Right ventricle myocardium inferior (tissue), 1 donor: ENCODE data around the gene NCF2. TPM values are rescaled to one million over a fixed set of nuclear protein-coding genes. Genes with fewer than 3 reads are reported as not detected.
A peak's percentile ranks its signal among the peaks of the same experiment; 100 is the strongest.
"Not testable (repeated sequence)": the region's sequence is repeated elsewhere in the genome, so short reads cannot be mapped to it uniquely, and the experiment has no call there.

Experiments
- ATAC-seq: fragments of 200-7000 bp; cut with Tn5 transposase; one replicate; pipeline ENCODE4 v1.9.1; 2020; ENCODE audit warnings: mild to moderate bottlenecking, moderate library complexity
- DNase-seq: peaks from one replicate; pipeline ENCODE4 v3.0.0; 2021; ENCODE audit errors: missing footprints
- intact Hi-C: fragments of 100-400 bp; cut with DNase I; formaldehyde crosslinking; loops from one replicate; pipeline ENCODE4 v1.11.0; 2022
- long read RNA-seq: library from polyadenylated mRNA; unstranded; transcript quantifications from one replicate; pipeline ENCODE4 v2.0.0, GENCODE V29; 2021
- total RNA-seq: library from RNA; stranded (reverse); fragmentation: NEBNext Ultra II Directional; extraction: Animal tissue kit (Norgen Biotek cat#: 25700); gene quantifications from one replicate; pipeline ENCODE4 v1.2.1, GENCODE V29; 2021
- donor health status: DM: no; HTN: yes; CAD: no; lungs with severe emphysema.

The NCF2 gene, protein sequence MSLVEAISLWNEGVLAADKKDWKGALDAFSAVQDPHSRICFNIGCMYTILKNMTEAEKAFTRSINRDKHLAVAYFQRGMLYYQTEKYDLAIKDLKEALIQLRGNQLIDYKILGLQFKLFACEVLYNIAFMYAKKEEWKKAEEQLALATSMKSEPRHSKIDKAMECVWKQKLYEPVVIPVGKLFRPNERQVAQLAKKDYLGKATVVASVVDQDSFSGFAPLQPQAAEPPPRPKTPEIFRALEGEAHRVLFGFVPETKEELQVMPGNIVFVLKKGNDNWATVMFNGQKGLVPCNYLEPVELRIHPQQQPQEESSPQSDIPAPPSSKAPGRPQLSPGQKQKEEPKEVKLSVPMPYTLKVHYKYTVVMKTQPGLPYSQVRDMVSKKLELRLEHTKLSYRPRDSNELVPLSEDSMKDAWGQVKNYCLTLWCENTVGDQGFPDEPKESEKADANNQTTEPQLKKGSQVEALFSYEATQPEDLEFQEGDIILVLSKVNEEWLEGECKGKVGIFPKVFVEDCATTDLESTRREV
- total RNA-seq: 6.7 TPM
- long read RNA-seq, partial matches to known transcripts: 0 of 4 reads
- long read RNA-seq, other reads (novel, unspliced or antisense): 1 of 4 reads

DNA sequence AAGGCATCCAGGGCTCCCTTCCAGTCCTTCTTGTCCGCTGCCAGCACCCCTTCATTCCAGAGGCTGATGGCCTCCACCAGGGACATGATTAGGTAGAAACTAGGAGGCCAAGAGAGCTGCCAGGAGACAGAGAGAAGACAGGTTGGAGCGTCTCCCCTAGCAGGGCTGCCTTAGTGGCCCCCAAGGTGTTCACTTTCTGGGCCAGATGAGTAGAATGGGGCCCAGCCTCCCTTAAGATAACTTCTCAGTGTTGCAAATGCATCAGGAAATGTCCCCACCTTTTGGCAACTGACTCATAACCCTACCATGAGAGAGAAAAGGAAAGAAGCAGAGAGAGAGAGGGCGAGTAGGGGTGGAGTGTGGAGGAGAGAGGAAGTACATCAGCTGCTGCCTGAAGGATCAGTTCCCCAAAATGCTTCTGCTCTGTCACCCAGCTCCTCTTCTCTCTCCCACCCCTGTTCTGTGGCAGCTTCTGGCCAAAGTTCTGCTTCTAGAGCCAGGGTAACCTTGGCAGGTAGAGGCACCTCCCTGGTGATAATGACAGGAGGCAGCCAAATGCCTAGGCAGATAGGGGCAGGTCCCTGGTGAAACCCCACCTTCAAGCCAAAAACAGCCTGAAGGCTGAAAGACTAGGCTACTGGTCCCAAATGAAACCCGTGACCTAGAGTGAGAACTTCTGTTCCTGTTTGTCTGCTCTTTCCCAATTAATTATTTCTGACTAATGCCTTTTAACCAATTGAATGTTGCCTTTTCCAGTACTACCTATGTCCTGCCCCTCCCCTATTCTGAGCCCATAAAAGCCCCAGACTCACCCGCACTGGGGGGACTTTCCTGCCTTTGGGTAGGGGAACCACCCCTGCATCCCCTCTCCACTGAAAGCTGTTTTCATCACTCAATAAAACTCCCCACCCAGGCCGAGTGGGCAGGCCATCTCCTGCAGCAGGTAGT lies at the start of gene NCF2:
NCF2 (minus strand) TSS at position 216 of the 948 bp plus-strand sequence; CDS start at position 86, 130 bp downstream.
- peak; percentile 67 for ATAC-seq
- intact Hi-C loops: no loop called here
- DNase-seq: no peak

DNA sequence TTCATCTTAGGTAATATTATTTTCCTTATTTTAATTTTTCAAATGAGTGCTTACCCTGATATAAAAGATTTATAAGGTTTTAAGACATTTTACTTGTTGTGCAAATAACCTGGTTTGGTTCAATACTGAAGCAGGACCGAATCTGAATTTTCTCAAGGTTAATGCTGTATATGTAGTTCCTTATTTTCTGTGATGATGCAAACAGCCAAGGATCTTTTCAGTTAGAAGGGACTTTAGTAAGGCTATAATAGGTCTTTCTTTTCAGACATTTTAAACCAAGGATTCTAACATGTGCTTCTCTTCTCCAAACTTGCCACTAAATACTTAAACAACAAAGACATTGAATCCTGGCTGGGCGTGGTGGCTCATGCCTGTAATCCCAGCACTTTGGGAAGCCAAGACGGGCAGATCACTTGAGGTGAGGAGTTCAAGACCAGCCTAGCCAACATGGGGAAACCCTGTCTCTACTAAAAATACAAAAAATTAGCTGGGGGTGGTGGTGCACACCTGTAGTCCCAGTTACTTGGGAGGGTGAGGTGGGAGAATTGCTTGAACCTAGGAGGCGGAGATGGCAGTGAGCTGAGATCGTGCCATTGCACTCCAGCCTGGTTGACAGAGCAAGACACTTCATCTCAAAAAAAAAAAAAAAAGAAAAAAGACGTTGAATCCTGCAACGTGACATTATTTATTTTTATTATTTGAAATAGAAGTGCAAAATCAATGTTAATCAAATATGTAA lies 48.6 kb upstream of the NCF2 start:
- ATAC-seq (no peak), DNase-seq (no peak)
- intact Hi-C loops: no loop called here

DNA sequence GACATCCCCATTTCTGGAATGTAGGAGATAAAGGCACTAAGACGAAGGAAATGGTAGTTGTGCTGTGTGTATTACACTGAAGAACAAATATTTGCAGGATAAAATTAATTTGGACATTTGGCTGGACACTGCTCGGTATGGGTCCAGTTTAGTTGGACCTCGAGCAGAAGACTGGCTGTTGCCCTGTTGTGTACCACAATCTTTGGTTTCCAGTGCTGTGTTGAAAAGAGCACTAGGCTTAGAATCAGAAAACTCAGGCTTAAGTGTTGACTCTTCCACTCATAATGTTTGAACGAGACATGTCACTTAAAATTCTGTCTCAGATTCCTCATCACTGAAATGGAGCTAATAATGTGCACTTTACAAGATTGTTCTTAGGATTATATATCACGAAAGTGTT lies 46.5 kb upstream of the NCF2 start:
- intact Hi-C loops: loop anchor here (2.0 kb wide), 1 partner anchor 18 kb away; no protein-coding TSS in a partner anchor
- no peak for ATAC-seq
- DNase-seq: no peak

DNA sequence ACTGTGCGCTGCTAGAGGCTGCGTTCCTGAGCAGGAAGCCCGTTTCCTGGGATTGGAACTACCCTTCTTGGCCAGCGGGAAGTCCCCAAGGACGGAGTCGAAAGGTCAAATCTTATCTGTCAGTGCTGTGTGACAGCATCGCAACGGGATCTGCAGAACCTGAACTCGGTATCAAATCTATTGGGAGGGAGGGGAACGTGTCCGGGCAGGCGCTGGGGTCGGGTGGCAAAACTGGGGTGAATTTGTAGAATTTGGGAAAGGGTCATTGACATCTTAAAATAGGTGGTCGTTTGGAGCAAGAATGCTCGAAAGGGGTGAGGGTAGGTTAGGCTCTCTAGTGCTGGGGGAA lies 46.0 kb upstream of the NCF2 start:
- DNase-seq: no peak
- intact Hi-C loops: loop anchor here (2.0 kb wide), 1 partner anchor 18 kb away; no protein-coding TSS in a partner anchor
- ATAC-seq: no peak

DNA sequence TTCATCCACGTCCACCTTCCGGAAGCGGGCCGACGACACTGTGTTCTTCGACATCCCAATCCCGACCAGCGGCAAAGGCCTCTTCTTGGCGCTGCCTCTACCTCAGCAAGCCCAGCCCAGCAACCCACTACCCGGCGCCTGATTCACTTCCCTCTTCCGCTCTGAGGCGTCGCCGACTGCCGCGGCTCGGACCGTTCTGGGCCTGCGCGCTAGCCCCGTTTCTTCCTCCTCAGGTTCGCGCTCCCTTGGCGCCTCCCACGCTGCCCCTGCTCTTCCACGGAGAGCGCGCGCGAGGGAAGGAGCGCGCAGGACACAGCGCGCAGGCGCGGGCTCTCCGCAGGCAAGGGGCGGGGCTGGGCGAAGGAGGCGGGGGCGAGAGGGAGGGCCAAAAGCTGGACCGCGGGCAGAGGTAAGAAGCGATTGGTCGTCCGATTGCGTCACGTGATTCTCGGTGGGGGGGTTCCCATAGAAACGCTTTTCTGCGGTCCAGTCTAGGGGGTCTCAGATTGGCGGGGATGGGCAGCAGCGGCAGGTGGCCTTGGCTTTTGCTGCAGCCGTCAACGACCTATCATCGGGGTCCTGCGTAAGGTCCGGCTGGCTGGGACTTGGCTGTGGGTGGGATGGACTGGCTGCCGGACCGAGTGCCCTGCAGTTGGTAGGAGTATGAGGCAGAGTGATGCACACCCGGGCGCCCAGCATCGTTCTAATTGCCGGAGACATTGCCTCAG lies 45.5 kb upstream of the NCF2 start, which contains the start of gene ARPC5:
ARPC5 (minus strand) TSS at position 178 of the 728 bp plus-strand sequence; CDS start at position 54, 124 bp downstream.
- DNase-seq (peak; percentile 99), ATAC-seq (peak; percentile 98)
- intact Hi-C loops: loop anchor here (1.0 to 2.0 kb wide), 2 partner anchors 19 to 163 kb away; partner anchors contain the start of gene SMG7

DNA sequence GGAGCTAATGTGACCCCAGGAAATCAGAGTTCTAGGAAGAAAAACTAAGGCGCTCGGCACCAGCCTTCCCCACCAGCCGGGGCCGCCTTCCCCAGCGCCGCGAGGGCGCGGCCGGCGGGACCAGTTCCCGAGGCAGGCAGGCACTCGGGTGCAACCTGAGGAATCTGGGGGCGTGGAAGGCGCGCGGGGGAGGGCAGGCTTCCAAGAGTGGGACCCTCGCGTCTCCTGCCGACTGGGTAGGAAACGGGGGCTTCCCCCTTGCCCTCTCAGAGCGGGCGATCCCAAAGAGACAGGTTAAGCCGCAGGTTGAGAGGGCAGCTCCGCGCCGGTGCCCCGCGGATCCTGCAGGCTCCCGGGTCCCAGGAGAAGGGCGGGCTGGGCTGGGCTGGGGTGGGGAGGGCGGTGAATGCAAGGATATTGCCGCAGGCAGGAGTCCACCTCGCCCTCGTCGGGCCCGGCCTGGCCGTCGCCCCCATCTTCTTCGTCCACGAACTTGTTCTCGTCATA lies 44.9 kb upstream of the NCF2 start:
- DNase-seq: peak; percentile 73
- ATAC-seq: peak; percentile 29
- intact Hi-C loops: loop anchor here (1.0 kb wide), 1 partner anchor 163 kb away; the partner anchor contains the start of gene SMG7

DNA sequence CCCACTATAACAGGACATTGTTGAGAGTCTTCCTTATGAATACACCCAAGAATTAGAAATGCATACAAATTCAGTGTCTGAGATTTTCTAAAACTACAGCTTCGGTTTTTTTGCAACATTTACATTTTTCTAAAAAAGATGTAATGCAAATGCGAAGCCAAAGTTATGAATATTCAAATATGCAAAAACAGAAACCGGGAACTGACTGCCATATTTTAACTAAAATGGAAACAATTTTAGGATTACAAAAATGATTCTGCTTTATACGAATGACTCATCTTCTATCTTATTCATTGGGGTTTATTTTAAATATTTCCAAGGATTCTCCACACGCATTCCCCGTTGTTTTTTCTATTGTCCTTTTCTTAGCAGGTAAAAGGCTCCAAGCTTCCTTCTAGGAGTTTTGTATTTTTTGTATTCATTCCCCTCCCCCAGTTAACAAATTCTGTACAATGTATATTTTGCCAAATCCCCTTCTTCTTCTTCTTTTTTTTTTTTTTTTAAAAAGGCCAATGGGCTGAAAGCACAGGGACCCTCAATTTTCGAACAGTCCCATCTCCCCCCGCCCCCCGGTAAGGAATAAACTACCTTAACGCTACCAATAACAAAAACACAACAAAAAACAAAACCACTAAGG lies 44.3 kb upstream of the NCF2 start:
- no peak for DNase-seq
- intact Hi-C loops: loop anchor here (1.0 kb wide), 1 partner anchor 162 kb away; the partner anchor contains the start of gene SMG7
- no peak for ATAC-seq

DNA sequence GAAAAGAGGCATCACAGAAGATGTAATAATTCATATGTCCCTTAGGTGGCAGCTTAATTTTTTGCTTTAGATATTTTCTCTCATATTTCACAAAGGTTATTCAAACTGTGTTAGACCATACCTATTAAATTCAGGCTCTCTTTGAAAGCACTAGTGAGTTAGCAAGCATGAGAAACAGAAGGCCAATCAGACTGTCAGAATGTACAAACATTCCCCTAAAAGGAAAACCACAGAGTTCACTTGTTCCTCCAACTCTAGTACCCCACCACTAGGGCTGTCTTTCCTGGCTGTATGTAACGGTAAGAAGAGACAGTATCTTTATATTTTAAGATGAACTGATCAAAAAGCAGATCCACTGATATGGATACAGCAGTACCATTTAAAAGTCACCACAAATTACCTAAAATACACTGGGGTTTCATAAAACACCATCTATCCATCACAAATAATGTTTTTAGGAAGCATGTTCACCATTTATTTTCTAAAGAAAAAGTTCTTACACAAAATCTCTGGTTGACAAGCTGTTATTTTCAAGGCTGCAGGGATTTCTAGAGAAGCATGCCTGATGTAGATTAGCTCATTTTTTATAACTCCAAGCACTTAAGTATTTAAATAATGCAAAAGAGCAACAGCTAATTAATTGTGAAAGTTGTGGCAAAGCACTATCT lies 43.6 kb upstream of the NCF2 start:
- no peak for ATAC-seq
- intact Hi-C loops: no loop called here

DNA sequence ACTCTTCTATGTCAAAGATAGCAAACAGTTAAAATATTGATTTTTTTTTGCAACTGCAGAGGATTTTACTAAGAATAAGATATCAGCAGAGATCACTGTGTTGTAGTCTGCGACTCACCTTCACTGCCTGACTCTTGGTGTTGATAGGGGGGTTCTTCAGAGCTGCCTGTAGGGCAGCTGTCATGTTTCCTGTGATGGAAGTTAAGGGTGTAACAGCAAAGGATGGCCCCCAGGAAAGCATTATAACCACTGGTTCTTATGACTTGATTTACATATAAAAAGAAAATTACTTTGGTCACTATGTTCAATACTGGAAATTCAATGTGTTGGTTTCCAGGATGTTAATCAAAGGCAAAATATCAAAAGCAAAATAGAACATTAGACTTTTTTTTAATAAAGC lies 42.7 kb upstream of the NCF2 start:
- intact Hi-C loops: no loop called here
- no peak for DNase-seq
- no peak for ATAC-seq

More for the DNA sequence above, 43.6 kb upstream of the NCF2 start:
- no peak for DNase-seq

DNA sequence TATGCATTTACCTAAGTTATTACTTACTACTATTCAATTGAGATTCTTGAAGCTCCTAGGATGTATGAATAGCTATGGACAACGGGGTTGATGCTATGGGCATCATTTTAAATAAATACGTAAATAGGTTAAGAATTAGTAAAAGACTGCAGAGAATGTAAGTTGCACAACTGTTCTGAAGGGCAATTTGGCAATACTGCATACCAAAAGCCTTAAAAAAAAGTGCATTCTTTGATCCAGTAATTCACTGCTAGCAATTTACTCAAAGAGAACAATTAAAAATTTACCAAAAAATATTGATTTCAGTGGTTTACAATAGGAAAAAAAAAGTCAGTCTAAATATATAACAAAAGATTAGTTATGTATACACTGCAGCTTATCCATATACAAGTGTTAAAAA lies 41.9 kb upstream of the NCF2 start:
- ATAC-seq: no peak
- intact Hi-C loops: no loop called here

DNA sequence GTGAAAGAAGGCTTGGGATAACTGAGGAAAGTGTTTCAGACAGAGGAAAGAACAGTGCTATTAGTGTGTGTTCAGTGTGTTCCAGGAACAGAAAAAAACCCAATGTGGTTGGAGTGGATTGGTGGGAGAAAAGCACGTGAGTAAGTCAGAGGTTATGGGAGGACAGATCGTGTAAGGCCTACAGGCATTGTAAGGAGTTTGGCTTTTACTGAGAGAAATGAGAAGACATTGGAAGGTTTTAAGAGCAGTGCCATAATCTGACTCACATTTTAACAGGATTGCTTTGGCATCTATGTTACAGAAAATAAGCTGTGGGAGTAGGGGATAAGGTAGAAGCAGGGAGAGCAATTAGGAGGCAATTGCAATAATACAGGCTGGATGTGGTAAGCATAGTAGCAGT lies 40.5 kb upstream of the NCF2 start:
- no peak for ATAC-seq
- DNase-seq: no peak
- intact Hi-C loops: no loop called here

More for the DNA sequence above, 41.9 kb upstream of the NCF2 start:
- no peak for DNase-seq

DNA sequence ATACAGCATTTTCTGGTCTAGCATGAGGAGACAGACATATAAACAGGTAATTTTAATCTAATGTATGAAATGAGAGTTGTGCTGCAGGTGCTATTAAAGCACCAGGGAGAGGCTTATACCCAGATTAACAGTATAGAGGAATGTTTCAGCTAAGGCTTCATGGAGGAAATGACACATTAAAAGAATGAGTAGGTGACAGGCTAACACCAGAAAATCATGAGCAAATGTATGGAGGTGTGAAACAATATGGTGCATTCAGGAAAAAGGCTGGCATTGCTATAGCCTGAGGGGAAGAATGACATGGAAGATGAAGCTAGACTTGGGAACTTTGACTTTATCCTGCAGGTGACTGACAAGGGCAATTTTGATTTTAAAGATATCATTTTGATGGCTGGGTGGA lies 38.3 kb upstream of the NCF2 start:
- ATAC-seq (no peak), DNase-seq (no peak)
- intact Hi-C loops: no loop called here

DNA sequence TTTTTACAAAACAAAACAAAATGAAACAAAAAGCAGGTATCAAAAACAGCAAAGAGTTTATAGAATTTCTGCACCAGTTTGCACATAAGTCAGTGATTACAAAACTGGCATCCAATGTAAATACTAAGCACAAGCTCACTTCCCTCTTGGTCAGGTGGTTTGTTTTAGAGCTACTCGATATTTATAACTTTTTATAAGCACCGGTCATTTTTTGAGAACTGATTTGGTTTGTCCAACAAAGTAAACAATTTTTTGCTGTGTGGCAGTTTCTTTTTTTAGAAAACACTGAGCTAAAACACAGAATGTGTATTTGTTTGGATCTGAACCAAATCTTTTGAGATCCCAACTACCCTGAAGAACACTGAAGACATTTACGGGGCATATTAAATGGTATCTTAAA lies 36.0 kb upstream of the NCF2 start:
- not testable (repeated sequence) for ATAC-seq, DNase-seq
- intact Hi-C loops: loop anchor here (2.0 kb wide), 1 partner anchor 71 kb away; no protein-coding TSS in a partner anchor

DNA sequence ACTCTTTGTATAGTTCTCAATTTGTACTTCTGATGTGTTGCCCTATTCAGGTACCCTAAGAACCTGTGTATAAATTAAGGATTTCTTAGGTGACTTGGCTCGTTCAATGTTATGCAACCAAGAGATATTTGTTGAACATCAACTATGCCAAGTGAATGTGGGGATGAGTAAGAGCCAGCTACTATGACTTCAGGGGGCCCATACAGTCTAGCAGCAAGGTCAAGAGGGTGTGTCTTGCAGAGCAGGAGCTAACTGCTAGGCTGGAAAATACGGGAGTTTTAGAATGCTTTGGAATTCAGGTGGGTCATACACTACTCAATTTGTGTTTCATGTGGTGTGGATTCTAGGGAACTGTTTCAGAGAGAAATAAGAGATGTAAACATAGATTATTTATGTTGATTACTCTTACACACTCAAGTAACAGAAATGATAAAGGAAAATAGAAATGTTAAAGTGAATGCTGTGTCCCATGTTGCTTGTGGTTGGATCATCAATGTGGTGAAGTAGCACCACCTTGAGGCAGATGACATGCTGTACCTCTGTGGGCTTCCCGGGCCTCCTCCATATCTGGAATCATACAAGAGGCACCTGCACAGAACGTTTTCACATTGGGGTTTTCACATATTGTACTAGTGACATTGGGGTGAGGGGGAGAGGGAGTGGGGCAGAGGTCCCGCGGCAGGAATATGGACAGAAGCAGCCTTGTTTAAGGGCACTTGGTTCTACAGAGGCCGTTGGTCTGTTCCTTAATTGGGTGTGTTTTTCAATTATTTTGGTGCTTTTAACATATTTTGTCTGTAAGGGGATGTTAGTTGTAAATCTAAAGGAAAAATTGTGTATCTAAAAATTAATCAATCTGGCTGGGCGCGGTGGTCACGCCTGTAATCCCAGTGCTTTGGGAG lies 32.9 kb upstream of the NCF2 start:
- DNase-seq (peak; percentile 61), ATAC-seq (peak; percentile 88)
- intact Hi-C loops: loop anchor here (5.0 kb wide), 2 partner anchors 151 to 346 kb away; partner anchors contain the start of gene SMG7

DNA sequence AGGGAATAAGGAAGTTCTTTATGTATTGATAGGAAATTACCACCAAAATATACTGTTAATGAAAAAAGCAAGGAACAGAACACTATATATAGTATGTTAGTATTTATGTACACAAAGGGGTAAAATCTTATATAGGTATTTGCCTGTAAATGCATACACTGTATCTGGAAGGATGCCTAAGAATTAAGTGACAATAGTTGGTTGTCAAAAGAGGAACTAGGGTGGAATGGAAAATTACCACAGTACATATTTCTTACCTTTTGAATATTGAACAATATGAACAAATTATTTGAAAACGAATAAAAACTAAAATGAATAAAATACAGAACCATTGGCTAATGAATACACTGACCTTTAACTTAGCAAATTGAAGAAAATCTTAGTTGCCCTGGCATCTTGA lies 31.8 kb upstream of the NCF2 start:
- ATAC-seq: no peak
- intact Hi-C loops: loop anchor here (5.0 kb wide), 2 partner anchors 150 to 345 kb away; partner anchors contain the start of gene SMG7

More for the DNA sequence above, 31.8 kb upstream of the NCF2 start:
- no peak for DNase-seq
